HL-60/S4 (cell line): Measurements from ENCODE around the gene DAZ1.
"Not testable (repeated sequence)": the region's sequence is repeated elsewhere in the genome, so short reads cannot be mapped to it uniquely, and the experiment has no call there.

Experiments
- in situ Hi-C: fragments of 300-500 bp; cut with MboI; formaldehyde crosslinking; loops from 2 replicates; pipeline ENCODE4 v1.14.3; 2022; ENCODE audit warnings: low sequenced_read_pairs

Gene DAZ1, protein sequence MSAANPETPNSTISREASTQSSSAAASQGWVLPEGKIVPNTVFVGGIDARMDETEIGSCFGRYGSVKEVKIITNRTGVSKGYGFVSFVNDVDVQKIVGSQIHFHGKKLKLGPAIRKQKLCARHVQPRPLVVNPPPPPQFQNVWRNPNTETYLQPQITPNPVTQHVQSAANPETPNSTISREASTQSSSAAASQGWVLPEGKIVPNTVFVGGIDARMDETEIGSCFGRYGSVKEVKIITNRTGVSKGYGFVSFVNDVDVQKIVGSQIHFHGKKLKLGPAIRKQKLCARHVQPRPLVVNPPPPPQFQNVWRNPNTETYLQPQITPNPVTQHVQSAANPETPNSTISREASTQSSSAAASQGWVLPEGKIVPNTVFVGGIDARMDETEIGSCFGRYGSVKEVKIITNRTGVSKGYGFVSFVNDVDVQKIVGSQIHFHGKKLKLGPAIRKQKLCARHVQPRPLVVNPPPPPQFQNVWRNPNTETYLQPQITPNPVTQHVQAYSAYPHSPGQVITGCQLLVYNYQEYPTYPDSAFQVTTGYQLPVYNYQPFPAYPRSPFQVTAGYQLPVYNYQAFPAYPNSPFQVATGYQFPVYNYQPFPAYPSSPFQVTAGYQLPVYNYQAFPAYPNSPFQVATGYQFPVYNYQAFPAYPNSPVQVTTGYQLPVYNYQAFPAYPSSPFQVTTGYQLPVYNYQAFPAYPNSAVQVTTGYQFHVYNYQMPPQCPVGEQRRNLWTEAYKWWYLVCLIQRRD

GRCh38 chrY:23198908-23199307 is at the start of gene DAZ1:
DAZ1 (minus strand) TSS chrY:23199008; CDS start chrY:23198800, 208 bp downstream.
- in situ Hi-C loops, result not testable (repeated sequence)

GRCh38 chrY:23219233-23219632 is 20.4 kb upstream of the DAZ1 start, which contains the start of gene DAZ2:
DAZ2 (plus strand) TSS chrY:23219533; CDS start chrY:23219741, 208 bp downstream.
- in situ Hi-C loops, result not testable (repeated sequence)

DNA sequence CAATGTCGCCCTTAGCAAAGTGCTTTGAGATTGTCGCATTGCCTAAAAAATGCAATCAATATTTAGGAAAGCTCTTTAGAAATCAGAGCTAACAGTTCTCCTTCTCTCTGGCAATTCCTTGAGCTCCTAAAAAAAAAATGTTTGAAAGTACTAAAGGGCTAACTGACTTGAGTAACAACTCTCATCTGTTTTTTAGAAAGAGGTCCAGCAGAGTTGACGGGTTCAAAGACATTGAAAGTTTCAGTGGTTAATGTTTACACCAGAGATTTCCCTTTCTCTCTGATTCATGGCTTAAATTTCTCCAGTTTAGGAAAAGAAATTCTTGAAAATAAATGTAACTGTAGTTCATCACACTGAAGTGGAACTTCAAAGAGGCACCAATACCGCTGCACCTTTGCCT is 11.9 kb upstream of the DAZ1 start:
- in situ Hi-C loops, result not testable (repeated sequence)

DNA sequence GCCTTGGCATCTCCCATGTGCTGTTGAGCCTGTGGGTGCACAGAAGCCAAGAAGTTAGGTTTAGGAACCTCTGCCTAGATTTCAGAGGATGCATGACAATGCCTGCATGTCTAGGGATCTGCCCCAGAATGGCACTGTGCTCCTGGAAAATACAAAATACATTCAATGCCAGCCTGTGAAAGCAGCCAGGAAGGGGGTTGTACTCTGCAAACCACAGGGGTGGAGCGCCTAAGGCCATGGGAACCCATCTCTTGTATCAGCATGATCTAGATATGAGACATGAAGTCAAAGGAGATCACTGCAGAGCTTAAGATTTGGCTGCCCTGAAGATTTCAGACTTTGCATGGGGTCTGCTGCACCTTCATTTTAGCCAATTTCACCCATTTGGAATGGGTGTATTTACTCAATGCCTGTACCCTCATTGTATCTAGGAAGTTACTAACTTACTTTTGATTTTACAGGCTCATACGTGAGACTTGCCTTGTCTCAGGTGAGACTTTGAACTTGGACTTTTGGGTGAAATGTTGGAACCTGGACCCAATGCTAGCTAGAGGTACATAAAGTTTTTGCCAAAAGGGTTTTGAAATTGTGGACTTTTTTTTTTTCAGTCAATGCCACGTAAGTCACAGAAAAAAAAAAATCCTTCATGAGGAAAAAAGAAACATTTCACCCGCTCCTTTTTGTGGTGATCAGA is 11.1 kb upstream of the DAZ1 start:
- in situ Hi-C loops, result not testable (repeated sequence)

DNA sequence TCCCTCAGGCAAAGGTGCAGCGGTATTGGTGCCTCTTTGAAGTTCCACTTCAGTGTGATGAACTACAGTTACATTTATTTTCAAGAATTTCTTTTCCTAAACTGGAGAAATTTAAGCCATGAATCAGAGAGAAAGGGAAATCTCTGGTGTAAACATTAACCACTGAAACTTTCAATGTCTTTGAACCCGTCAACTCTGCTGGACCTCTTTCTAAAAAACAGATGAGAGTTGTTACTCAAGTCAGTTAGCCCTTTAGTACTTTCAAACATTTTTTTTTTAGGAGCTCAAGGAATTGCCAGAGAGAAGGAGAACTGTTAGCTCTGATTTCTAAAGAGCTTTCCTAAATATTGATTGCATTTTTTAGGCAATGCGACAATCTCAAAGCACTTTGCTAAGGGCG is 8.6 kb upstream of the DAZ1 start:
- in situ Hi-C loops, result not testable (repeated sequence)
